Measurements from ENCODE around the gene MARCKSL1. TPM values are rescaled to one million over a fixed set of nuclear protein-coding genes. Genes with fewer than 3 reads are reported as not detected.

Gene MARCKSL1
- total and polyA plus RNA-seq, 2 of the 13 experiments (the other 11 are each of a cell fraction or from before 2014, with no cell fraction given) = 81.9 to 155 TPM

DNA sequence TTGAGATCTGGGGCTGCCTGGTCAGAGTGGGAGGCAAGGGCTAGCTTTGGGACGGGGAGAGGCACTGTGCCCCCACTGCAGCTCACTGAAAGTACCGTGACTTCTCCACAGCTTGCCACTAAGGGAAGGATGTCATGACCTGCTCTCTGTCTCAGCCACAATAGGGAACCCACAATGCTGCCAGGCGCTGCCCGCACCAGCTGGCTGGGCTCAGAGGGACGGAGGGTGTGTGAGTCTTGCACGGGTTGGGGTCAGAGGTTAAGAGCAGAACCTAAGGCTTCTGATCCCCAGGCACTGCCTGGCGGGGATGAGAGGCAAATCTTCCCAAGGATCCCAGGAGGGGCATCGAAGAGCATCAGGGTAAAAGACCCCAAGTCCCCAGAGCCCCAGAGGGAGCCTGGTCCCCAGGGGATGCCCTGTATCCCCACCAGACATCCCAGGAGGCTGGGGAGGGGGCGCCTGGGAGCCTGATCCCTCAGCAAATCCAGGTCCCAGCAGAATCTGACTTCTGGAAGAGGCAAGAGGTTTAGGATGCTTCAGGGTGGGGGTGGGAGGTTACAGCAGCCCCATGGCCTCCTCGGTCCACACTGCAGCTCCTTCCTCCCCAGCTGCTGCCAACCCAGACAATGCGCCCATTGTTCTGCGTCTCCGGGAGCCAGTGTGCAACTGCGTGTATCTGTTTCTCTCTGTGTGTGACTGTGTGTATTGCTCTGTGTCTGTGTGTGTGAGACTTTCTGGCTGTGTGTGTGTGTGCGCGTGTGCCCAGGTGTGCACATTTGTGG, 2.0 kb upstream of the MARCKSL1 start (continued):
- TF ChIP-seq IKZF4 (CRISPR knock-in tag; IDR thresholded peaks at IDR 0.05; ENCODE audit: borderline replicate concordance, low read depth, not compliant biosample characterization) (no peak), SOX13 (IDR thresholded peaks at IDR 0.05) (no peak), SOX13 (CRISPR knock-in tag; conservative IDR thresholded peaks at IDR 0.05 in 1 of 2, IDR thresholded peaks at IDR 0.05 in 1 of 2) (peak in 1 of 2 experiments; percentile 89; a peak in 2 of 4 replicates), ZNF746 (CRISPR knock-in tag; IDR thresholded peaks at IDR 0.05) (no peak), KLF13 (CRISPR knock-in tag; IDR thresholded peaks at IDR 0.05) (no peak), ZNF737 (CRISPR knock-in tag; IDR thresholded peaks at IDR 0.05; ENCODE audit: borderline replicate concordance) (no peak), SPEN (CRISPR knock-in tag; IDR thresholded peaks at IDR 0.05; ENCODE audit: low read depth) (no peak), REXO4 (CRISPR knock-in tag; IDR thresholded peaks at IDR 0.05; ENCODE audit: borderline replicate concordance) (no peak), ZNF780A (CRISPR knock-in tag; IDR thresholded peaks at IDR 0.05) (no peak), ZNF501 (CRISPR knock-in tag; IDR thresholded peaks at IDR 0.05) (no peak; the same call in 1 of the 2 replicates), ZNF441 (CRISPR knock-in tag; IDR thresholded peaks at IDR 0.05; ENCODE audit: borderline replicate concordance) (no peak), SP4 (CRISPR knock-in tag; IDR thresholded peaks at IDR 0.05) (no peak), ZNF343 (CRISPR knock-in tag; IDR thresholded peaks at IDR 0.05) (no peak), SATB2 (CRISPR knock-in tag; IDR thresholded peaks at IDR 0.05) (no peak), TOPORS (CRISPR knock-in tag; IDR thresholded peaks at IDR 0.05) (no peak), ZBTB7B (CRISPR knock-in tag; IDR thresholded peaks at IDR 0.05) (no peak), GATAD1 (CRISPR knock-in tag; IDR thresholded peaks at IDR 0.05) (no peak), FOXA1 (IDR thresholded peaks at IDR 0.05) (no peak), FOXA1 (CRISPR knock-in tag; IDR thresholded peaks at IDR 0.05) (no peak), ZNF772 (CRISPR knock-in tag; IDR thresholded peaks at IDR 0.05) (peak; percentile 68; the same call in 1 of the 2 replicates)
- TF ChIP-seq, protein P1, sequence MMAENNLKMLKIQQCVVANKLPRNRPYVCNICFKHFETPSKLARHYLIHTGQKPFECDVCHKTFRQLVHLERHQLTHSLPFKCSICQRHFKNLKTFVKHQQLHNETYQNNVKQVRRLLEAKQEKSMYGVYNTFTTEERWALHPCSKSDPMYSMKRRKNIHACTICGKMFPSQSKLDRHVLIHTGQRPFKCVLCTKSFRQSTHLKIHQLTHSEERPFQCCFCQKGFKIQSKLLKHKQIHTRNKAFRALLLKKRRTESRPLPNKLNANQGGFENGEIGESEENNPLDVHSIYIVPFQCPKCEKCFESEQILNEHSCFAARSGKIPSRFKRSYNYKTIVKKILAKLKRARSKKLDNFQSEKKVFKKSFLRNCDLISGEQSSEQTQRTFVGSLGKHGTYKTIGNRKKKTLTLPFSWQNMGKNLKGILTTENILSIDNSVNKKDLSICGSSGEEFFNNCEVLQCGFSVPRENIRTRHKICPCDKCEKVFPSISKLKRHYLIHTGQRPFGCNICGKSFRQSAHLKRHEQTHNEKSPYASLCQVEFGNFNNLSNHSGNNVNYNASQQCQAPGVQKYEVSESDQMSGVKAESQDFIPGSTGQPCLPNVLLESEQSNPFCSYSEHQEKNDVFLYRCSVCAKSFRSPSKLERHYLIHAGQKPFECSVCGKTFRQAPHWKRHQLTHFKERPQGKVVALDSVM (CRISPR knock-in tag; IDR thresholded peaks at IDR 0.05) = no peak
- TF ChIP-seq, protein P2, sequence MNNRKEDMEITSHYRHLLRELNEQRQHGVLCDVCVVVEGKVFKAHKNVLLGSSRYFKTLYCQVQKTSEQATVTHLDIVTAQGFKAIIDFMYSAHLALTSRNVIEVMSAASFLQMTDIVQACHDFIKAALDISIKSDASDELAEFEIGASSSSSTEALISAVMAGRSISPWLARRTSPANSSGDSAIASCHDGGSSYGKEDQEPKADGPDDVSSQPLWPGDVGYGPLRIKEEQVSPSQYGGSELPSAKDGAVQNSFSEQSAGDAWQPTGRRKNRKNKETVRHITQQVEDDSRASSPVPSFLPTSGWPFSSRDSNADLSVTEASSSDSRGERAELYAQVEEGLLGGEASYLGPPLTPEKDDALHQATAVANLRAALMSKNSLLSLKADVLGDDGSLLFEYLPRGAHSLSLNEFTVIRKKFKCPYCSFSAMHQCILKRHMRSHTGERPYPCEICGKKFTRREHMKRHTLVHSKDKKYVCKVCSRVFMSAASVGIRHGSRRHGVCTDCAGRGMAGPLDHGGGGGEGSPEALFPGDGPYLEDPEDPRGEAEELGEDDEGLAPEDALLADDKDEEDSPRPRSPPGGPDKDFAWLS (CRISPR knock-in tag; IDR thresholded peaks at IDR 0.05; ENCODE audit: borderline replicate concordance) = no peak
- TF ChIP-seq, protein P3, sequence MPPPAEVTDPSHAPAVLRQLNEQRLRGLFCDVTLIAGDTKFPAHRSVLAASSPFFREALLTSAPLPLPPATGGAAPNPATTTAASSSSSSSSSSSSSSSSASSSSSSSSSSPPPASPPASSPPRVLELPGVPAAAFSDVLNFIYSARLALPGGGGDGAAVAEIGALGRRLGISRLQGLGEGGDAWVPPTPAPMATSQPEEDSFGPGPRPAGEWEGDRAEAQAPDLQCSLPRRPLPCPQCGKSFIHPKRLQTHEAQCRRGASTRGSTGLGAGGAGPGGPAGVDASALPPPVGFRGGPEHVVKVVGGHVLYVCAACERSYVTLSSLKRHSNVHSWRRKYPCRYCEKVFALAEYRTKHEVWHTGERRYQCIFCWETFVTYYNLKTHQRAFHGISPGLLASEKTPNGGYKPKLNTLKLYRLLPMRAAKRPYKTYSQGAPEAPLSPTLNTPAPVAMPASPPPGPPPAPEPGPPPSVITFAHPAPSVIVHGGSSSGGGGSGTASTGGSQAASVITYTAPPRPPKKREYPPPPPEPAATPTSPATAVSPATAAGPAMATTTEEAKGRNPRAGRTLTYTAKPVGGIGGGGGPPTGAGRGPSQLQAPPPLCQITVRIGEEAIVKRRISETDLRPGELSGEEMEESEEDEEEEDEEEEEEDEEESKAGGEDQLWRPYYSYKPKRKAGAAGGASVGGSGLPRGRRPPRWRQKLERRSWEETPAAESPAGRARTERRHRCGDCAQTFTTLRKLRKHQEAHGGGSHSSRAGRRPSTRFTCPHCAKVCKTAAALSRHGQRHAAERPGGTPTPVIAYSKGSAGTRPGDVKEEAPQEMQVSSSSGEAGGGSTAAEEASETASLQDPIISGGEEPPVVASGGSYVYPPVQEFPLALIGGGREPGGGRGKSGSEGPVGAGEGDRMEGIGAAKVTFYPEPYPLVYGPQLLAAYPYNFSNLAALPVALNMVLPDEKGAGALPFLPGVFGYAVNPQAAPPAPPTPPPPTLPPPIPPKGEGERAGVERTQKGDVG (CRISPR knock-in tag; IDR thresholded peaks at IDR 0.05; ENCODE audit: borderline replicate concordance) = no peak

Data from HepG2 (cell line).